ENCODE measurements around the gene STK11IP. TPM values are rescaled to one million over a fixed set of nuclear protein-coding genes. Genes with fewer than 3 reads are reported as not detected.

STK11IP gene
- total RNA-seq, 2 experiments from 2014 or later: 30.0 to 33.1 TPM

- peaks cover 16% of the 10 kb centered on the region for H3K4me1 Mint-ChIP-seq (ENCODE audit: low read depth)
- H3K4me3 Mint-ChIP-seq: no peak overlapping the region
- H3K36me3 Mint-ChIP-seq (ENCODE audit: low read depth): peaks cover 15% of the 10 kb centered on the region
- POLR2A ChIA-PET: no interaction called here
- no peaks in the 10 kb centered on the region for H3K9me3 Mint-ChIP-seq (ENCODE audit: insufficient read depth)
- DNase-seq (no peak), ATAC-seq (no peak)
- H3K27ac Mint-ChIP-seq: no peak overlapping the region
- CTCF ChIA-PET: no interaction called here
- H3K27me3 Mint-ChIP-seq (ENCODE audit: low read depth): peaks cover 4% of the 10 kb centered on the region
These were observed 18.2 kb downstream of the STK11IP start for GRCh38 chr2:219615894-219616293.

- Mint-ChIP-seq H3K4me1 (ENCODE audit: low read depth) (peaks cover 11% of the 10 kb centered on the region), H3K4me3 (no peak overlapping the region), H3K36me3 (ENCODE audit: low read depth) (peaks cover 11% of the 10 kb centered on the region), H3K27me3 (ENCODE audit: low read depth) (peaks cover 10% of the 10 kb centered on the region), H3K9me3 (ENCODE audit: insufficient read depth) (no peaks in the 10 kb centered on the region), H3K27ac (no peak overlapping the region)
- no peak for ATAC-seq
- ChIA-PET POLR2A (no interaction called here), CTCF (no interaction called here)
- DNase-seq: no peak
These were observed 18.9 kb downstream of the STK11IP start for GRCh38 chr2:219616550-219616949.

GRCh38 chr2:219618733-219619122 is 21.1 kb downstream of the STK11IP start:
- H3K4me1 Mint-ChIP-seq (ENCODE audit: low read depth): no peaks in the 10 kb centered on the region
- ATAC-seq (no peak), DNase-seq (no peak)
- no peak overlapping the region for H3K4me3 Mint-ChIP-seq
- no peak overlapping the region for H3K27ac Mint-ChIP-seq
- peaks cover 9% of the 10 kb centered on the region for H3K36me3 Mint-ChIP-seq (ENCODE audit: low read depth)
- CTCF ChIA-PET: interaction anchor here (0.7 to 1.1 kb wide), 2 partner anchors 23 to 24 kb away, joined by 3 read pairs; no protein-coding TSS in a partner anchor
- POLR2A ChIA-PET: no interaction called here
- peaks cover 20% of the 10 kb centered on the region for H3K27me3 Mint-ChIP-seq (ENCODE audit: low read depth)
- H3K9me3 Mint-ChIP-seq (ENCODE audit: insufficient read depth): no peaks in the 10 kb centered on the region

GRCh38 chr2:219619235-219619634 is 21.6 kb downstream of the STK11IP start:
- H3K4me1 Mint-ChIP-seq (ENCODE audit: low read depth): no peaks in the 10 kb centered on the region
- peaks cover 9% of the 10 kb centered on the region for H3K36me3 Mint-ChIP-seq (ENCODE audit: low read depth)
- ChIA-PET CTCF (interaction anchor here (0.7 to 1.1 kb wide), 2 partner anchors 22 to 24 kb away, joined by 3 read pairs; no protein-coding TSS in a partner anchor), POLR2A (no interaction called here)
- H3K4me3 Mint-ChIP-seq: no peak overlapping the region
- DNase-seq (no peak), ATAC-seq (no peak)
- H3K27ac Mint-ChIP-seq: no peak overlapping the region
- peaks cover 25% of the 10 kb centered on the region for H3K27me3 Mint-ChIP-seq (ENCODE audit: low read depth)
- no peaks in the 10 kb centered on the region for H3K9me3 Mint-ChIP-seq (ENCODE audit: insufficient read depth)

- Mint-ChIP-seq H3K9me3 (ENCODE audit: insufficient read depth) (no peaks in the 10 kb centered on the region), H3K36me3 (ENCODE audit: low read depth) (no peaks in the 10 kb centered on the region), H3K27me3 (ENCODE audit: low read depth) (peaks cover 30% of the 10 kb centered on the region), H3K4me3 (no peak overlapping the region), H3K27ac (no peak overlapping the region), H3K4me1 (ENCODE audit: low read depth) (no peaks in the 10 kb centered on the region)
- ATAC-seq (no peak), DNase-seq (no peak)
- POLR2A ChIA-PET: interaction anchor here (0.6 kb wide), 1 partner anchor 208 kb away, joined by 3 read pairs; no protein-coding TSS in a partner anchor
- CTCF ChIA-PET: no interaction called here
These were observed 22.9 kb downstream of the STK11IP start for GRCh38 chr2:219620546-219620945.

GRCh38 chr2:219621935-219622334 is 24.3 kb downstream of the STK11IP start:
- peaks cover 39% of the 10 kb centered on the region for H3K27me3 Mint-ChIP-seq (ENCODE audit: low read depth)
- peaks cover 3% of the 10 kb centered on the region for H3K4me1 Mint-ChIP-seq (ENCODE audit: low read depth)
- no peaks in the 10 kb centered on the region for H3K36me3 Mint-ChIP-seq (ENCODE audit: low read depth)
- ChIA-PET POLR2A (no interaction called here), CTCF (interaction anchor here (0.9 kb wide), 1 partner anchor 81 kb away, joined by 4 read pairs; no protein-coding TSS in a partner anchor)
- no peak for DNase-seq
- no peak overlapping the region for H3K4me3 Mint-ChIP-seq
- no peak overlapping the region for H3K27ac Mint-ChIP-seq
- no peaks in the 10 kb centered on the region for H3K9me3 Mint-ChIP-seq (ENCODE audit: insufficient read depth)
- no peak for ATAC-seq

- Mint-ChIP-seq H3K27me3 (ENCODE audit: low read depth) (peaks cover 42% of the 10 kb centered on the region), H3K9me3 (ENCODE audit: insufficient read depth) (no peaks in the 10 kb centered on the region), H3K27ac (no peak overlapping the region), H3K4me1 (ENCODE audit: low read depth) (peaks cover 5% of the 10 kb centered on the region), H3K4me3 (no peak overlapping the region), H3K36me3 (ENCODE audit: low read depth) (no peaks in the 10 kb centered on the region)
- POLR2A ChIA-PET: no interaction called here
- CTCF ChIA-PET: interaction anchor here (0.9 kb wide), 1 partner anchor 82 kb away, joined by 4 read pairs; no protein-coding TSS in a partner anchor
- ATAC-seq (no peak), DNase-seq (no peak)
These were observed 24.8 kb downstream of the STK11IP start for GRCh38 chr2:219622472-219622871.

- Mint-ChIP-seq H3K4me1 (ENCODE audit: low read depth) (peaks cover 5% of the 10 kb centered on the region), H3K27me3 (ENCODE audit: low read depth) (peaks cover 46% of the 10 kb centered on the region), H3K9me3 (ENCODE audit: insufficient read depth) (no peaks in the 10 kb centered on the region), H3K36me3 (ENCODE audit: low read depth) (no peaks in the 10 kb centered on the region), H3K27ac (no peak overlapping the region), H3K4me3 (no peak overlapping the region)
- ChIA-PET POLR2A (no interaction called here), CTCF (interaction anchor here (1.5 kb wide), 1 partner anchor 18 kb away, joined by 3 read pairs; no protein-coding TSS in a partner anchor)
- DNase-seq: no peak
- no peak for ATAC-seq
These were observed 26.9 kb downstream of the STK11IP start for GRCh38 chr2:219624565-219624964.

GRCh38 chr2:219625179-219625578 is 27.5 kb downstream of the STK11IP start:
- CTCF ChIA-PET: no interaction called here
- DNase-seq: no peak
- ATAC-seq: no peak
- Mint-ChIP-seq H3K4me3 (no peak overlapping the region), H3K9me3 (ENCODE audit: insufficient read depth) (no peaks in the 10 kb centered on the region), H3K36me3 (ENCODE audit: low read depth) (no peaks in the 10 kb centered on the region), H3K27me3 (ENCODE audit: low read depth) (peaks cover 46% of the 10 kb centered on the region), H3K4me1 (ENCODE audit: low read depth) (peaks cover 5% of the 10 kb centered on the region), H3K27ac (no peak overlapping the region)
- POLR2A ChIA-PET: no interaction called here

- Mint-ChIP-seq H3K27me3 (ENCODE audit: low read depth) (peaks cover 36% of the 10 kb centered on the region), H3K9me3 (ENCODE audit: insufficient read depth) (no peaks in the 10 kb centered on the region), H3K4me3 (peak overlapping the region; percentile 36), H3K27ac (no peak overlapping the region), H3K36me3 (ENCODE audit: low read depth) (no peaks in the 10 kb centered on the region), H3K4me1 (ENCODE audit: low read depth) (peaks cover 5% of the 10 kb centered on the region)
- DNase-seq: no peak
- no peak for ATAC-seq
- ChIA-PET CTCF (interaction anchor here (1.0 kb wide), 1 partner anchor 16 kb away, joined by 3 read pairs; no protein-coding TSS in a partner anchor), POLR2A (no interaction called here)
These were observed 28.9 kb downstream of the STK11IP start for GRCh38 chr2:219626540-219626939.

- H3K9me3 Mint-ChIP-seq (ENCODE audit: insufficient read depth): no peaks in the 10 kb centered on the region
- ChIA-PET POLR2A (no interaction called here), CTCF (no interaction called here)
- peak within 1 kb of the TSS; percentile 36 for H3K4me3 Mint-ChIP-seq
- ATAC-seq (peak; percentile 66), DNase-seq (no peak)
- H3K27ac Mint-ChIP-seq: no peak within 1 kb of the TSS
- H3K27me3 Mint-ChIP-seq (ENCODE audit: low read depth): peaks cover 32% of the 10 kb centered on the region
- H3K36me3 Mint-ChIP-seq (ENCODE audit: low read depth): no peaks in the 10 kb centered on the region
- peaks cover 5% of the 10 kb centered on the region for H3K4me1 Mint-ChIP-seq (ENCODE audit: low read depth)
These were observed 29.7 kb downstream of the STK11IP start, which contains the start of gene SLC4A3 for GRCh38 chr2:219627103-219628100. TSS of gene SLC4A3 (plus strand) at chr2:219627630. CDS start at chr2:219627993, 363 bp downstream.

GRCh38 chr2:219628235-219628985 is 30.8 kb downstream of the STK11IP start:
- peaks cover 5% of the 10 kb centered on the region for H3K4me1 Mint-ChIP-seq (ENCODE audit: low read depth)
- CTCF ChIA-PET: no interaction called here
- POLR2A ChIA-PET: no interaction called here
- H3K27me3 Mint-ChIP-seq (ENCODE audit: low read depth): peaks cover 26% of the 10 kb centered on the region
- no peaks in the 10 kb centered on the region for H3K9me3 Mint-ChIP-seq (ENCODE audit: insufficient read depth)
- H3K27ac Mint-ChIP-seq: no peak overlapping the region
- no peak for DNase-seq
- no peak overlapping the region for H3K4me3 Mint-ChIP-seq
- ATAC-seq: no peak
- no peaks in the 10 kb centered on the region for H3K36me3 Mint-ChIP-seq (ENCODE audit: low read depth)
